ENCODE measurements around the gene SCN4B. TPM values are rescaled to one million over a fixed set of nuclear protein-coding genes. Genes with fewer than 3 reads are reported as not detected.

SCN4B gene
- total and polyA plus RNA-seq, 2 of the 4 experiments (the other 2 are of a cell fraction) = 0.18 to 0.44 TPM

DNA sequence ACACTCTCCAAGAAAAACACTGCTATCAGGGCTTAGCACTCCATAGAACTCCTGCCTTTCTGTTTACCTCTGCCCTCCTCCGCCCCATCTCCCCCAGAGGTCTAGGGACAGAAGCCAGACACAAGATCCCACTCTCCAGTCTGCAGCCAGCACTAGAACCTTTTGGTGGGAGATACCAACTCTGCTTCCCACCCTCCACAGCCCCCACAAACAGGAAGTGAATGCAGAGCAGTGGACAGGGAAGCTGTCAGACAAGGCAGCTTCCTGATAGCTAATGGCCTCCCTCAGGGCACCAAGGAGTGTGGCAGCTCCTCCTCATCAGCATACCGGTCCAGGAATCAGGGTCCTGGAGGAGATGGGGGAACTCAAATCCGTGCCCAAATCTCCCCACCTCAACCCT, 5.1 kb downstream of the SCN4B start:
- Histone ChIP-seq H2BK15ac (ENCODE audit: low read depth, low read length) (no peak overlapping the region), H3K9ac (ENCODE audit: low read depth, low read length) (no peak overlapping the region), H3K36me3 (ENCODE audit: control insufficient read depth, insufficient read depth, low read length) (no peaks in the 10 kb centered on the region), H4K8ac (ENCODE audit: low read depth in 2 of 2, low read length in 2 of 2) (no peak overlapping the region), H2BK120ac (ENCODE audit: low read depth, low read length) (no peak overlapping the region), H3K9me1 (ENCODE audit: insufficient read depth, low read length) (no peaks in the 10 kb centered on the region), H3K18ac (ENCODE audit: low read depth, low read length) (no peak overlapping the region), H3K79me1 (ENCODE audit: low read depth in 1 of 2, low read length in 2 of 2) (no peaks in the 10 kb centered on the region), H3K14ac (replicated peaks; ENCODE audit: low read depth, low read length) (no peak overlapping the region), H4K5ac (ENCODE audit: low read depth, low read length) (no peak overlapping the region), H2AK9ac (replicated peaks; ENCODE audit: low read depth, low read length, poor library complexity) (no peak overlapping the region), H3K4me3 (ENCODE audit: insufficient read depth, low read depth, low read length) (no peak overlapping the region), H3K4me2 (ENCODE audit: low read depth, low read length) (no peak overlapping the region), H2BK20ac (ENCODE audit: low read depth, low read length) (no peak overlapping the region), H4K91ac (ENCODE audit: insufficient read depth, low read depth, low read length) (no peak overlapping the region), H3K56ac (ENCODE audit: extremely low read depth, insufficient read depth, low read length) (no peak overlapping the region), H3K27ac (ENCODE audit: insufficient read depth, low read length) (no peak overlapping the region), H2AK5ac (ENCODE audit: low read depth, low read length) (no peak overlapping the region), H3K27me3 (ENCODE audit: control insufficient read depth, insufficient read depth, low read length) (peaks cover 50% of the 10 kb centered on the region), H2BK5ac (ENCODE audit: low read depth, low read length, poor library complexity, severe bottlenecking) (no peak overlapping the region), H3K23ac (ENCODE audit: low read depth, low read length) (no peak overlapping the region), H3K4me1 (ENCODE audit: control insufficient read depth, insufficient read depth, low read length) (no peaks in the 10 kb centered on the region; the same call in 1 of the 2 replicates), H4K20me1 (ENCODE audit: insufficient read depth, low read length) (no peaks in the 10 kb centered on the region), H2AFZ (replicated peaks; ENCODE audit: low read length, poor library complexity) (no peak overlapping the region), H3K4ac (ENCODE audit: low read depth, low read length) (no peak overlapping the region), H3K9me3 (ENCODE audit: control insufficient read depth, insufficient read depth, low read length) (no peaks in the 10 kb centered on the region)
- WGBS, 2 experiments (ENCODE audit: extremely low coverage in 2 of 2, insufficient read length in 1 of 2) = no CpG with 5 or more reads among the region's 3 CpGs
- no peak for ATAC-seq (ENCODE audit: low read depth)
- dilution Hi-C loops (cut with HindIII; ENCODE audit: low sequenced_read_pairs, unreplicated experiment) = no loop called here
- in situ Hi-C loops (cut with MboI; ENCODE audit: low sequenced_read_pairs) = loop anchor here (10.0 kb wide), 1 partner anchor 207 kb away; the partner anchor contains the start of gene UBE4A
- intact Hi-C loops (cut with micrococcal nuclease) = loop anchor here (5.0 kb wide), 2 partner anchors 340 to 420 kb away; partner anchors contain the start of gene IFT46
- ChIA-PET CTCF (interaction anchor here (1.4 kb wide), 1 partner anchor 24 kb away, joined by 3 read pairs; no protein-coding TSS in a partner anchor), POLR2A (ENCODE audit: unreplicated experiment) (no interaction called here)
- TF ChIP-seq MAZ (IDR thresholded peaks at IDR 0.05; ENCODE audit: borderline replicate concordance, low read depth, low read length) (no peak), CEBPB (IDR thresholded peaks at IDR 0.05; ENCODE audit: low read depth, low read length) (no peak), POLR2A (IDR thresholded peaks at IDR 0.05; ENCODE audit: low read depth, low read length) (no peak), SMC3 (IDR thresholded peaks at IDR 0.05; ENCODE audit: low read depth, low read length) (no peak), MXI1 (IDR thresholded peaks at IDR 0.05; ENCODE audit: borderline replicate concordance, low read depth, low read length) (no peak), CHD1 (IDR thresholded peaks at IDR 0.05; ENCODE audit: low read depth, low read length) (no peak), NFE2L2 (IDR thresholded peaks at IDR 0.05; ENCODE audit: low read depth, low read length) (no peak), BHLHE40 (IDR thresholded peaks at IDR 0.05; ENCODE audit: low read depth, low read length) (no peak), MAFK (IDR thresholded peaks at IDR 0.05; ENCODE audit: low read depth, low read length) (no peak), RFX5 (IDR thresholded peaks at IDR 0.05; ENCODE audit: low read depth, low read length) (no peak), RCOR1 (IDR thresholded peaks at IDR 0.05; ENCODE audit: insufficient replicate concordance, low read length) (no peak), FOS (IDR thresholded peaks at IDR 0.05; ENCODE audit: low read depth, low read length) (no peak), RAD21 (IDR thresholded peaks at IDR 0.05; ENCODE audit: low read length) (no peak)
- TF ChIP-seq, protein P1, sequence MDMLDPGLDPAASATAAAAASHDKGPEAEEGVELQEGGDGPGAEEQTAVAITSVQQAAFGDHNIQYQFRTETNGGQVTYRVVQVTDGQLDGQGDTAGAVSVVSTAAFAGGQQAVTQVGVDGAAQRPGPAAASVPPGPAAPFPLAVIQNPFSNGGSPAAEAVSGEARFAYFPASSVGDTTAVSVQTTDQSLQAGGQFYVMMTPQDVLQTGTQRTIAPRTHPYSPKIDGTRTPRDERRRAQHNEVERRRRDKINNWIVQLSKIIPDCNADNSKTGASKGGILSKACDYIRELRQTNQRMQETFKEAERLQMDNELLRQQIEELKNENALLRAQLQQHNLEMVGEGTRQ (IDR thresholded peaks at IDR 0.05; ENCODE audit: low read depth, low read length) = no peak
- TF ChIP-seq, protein P2, sequence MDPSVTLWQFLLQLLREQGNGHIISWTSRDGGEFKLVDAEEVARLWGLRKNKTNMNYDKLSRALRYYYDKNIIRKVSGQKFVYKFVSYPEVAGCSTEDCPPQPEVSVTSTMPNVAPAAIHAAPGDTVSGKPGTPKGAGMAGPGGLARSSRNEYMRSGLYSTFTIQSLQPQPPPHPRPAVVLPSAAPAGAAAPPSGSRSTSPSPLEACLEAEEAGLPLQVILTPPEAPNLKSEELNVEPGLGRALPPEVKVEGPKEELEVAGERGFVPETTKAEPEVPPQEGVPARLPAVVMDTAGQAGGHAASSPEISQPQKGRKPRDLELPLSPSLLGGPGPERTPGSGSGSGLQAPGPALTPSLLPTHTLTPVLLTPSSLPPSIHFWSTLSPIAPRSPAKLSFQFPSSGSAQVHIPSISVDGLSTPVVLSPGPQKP (IDR thresholded peaks at IDR 0.05; ENCODE audit: borderline replicate concordance, low read depth, low read length) = no peak
- TF ChIP-seq, protein P3, sequence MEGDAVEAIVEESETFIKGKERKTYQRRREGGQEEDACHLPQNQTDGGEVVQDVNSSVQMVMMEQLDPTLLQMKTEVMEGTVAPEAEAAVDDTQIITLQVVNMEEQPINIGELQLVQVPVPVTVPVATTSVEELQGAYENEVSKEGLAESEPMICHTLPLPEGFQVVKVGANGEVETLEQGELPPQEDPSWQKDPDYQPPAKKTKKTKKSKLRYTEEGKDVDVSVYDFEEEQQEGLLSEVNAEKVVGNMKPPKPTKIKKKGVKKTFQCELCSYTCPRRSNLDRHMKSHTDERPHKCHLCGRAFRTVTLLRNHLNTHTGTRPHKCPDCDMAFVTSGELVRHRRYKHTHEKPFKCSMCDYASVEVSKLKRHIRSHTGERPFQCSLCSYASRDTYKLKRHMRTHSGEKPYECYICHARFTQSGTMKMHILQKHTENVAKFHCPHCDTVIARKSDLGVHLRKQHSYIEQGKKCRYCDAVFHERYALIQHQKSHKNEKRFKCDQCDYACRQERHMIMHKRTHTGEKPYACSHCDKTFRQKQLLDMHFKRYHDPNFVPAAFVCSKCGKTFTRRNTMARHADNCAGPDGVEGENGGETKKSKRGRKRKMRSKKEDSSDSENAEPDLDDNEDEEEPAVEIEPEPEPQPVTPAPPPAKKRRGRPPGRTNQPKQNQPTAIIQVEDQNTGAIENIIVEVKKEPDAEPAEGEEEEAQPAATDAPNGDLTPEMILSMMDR (conservative IDR thresholded peaks at IDR 0.05; ENCODE audit: low read depth, low read length) = no peak
- no TSS peak for BruUV-seq (replicated peaks)
- DNase-seq = no peak
